HCT116 (cell line): ENCODE data around the gene KIAA0319L. TPM values are rescaled to one million over a fixed set of nuclear protein-coding genes. Genes with fewer than 3 reads are reported as not detected.

Source experiments
- ATAC-seq: fragments of 200-7000 bp; cut with Tn5 transposase; 2 replicates; pipeline ENCODE4 v1.9.1; 2020; ENCODE audit warnings: mild to moderate bottlenecking, moderate library complexity
- BruUV-seq: library from RNA; stranded (reverse); fragments of 400-500 nt; replicated peaks from 2 replicates; lab custom pipeline; 2021; lab: Mats Ljungman, UMichigan
- CTCF ChIA-PET: fragments of 300-600 bp; sonication (Branson Sonifier 250); formaldehyde crosslinking; loops from one replicate; lab custom pipeline; 2021; ENCODE audit warnings: antibody characterized with exemption; lab: Charles Lee
- POLR2A ChIA-PET: fragments of 300-600, 350-600 bp; sonication (Branson Sonifier 250); formaldehyde crosslinking; loops from one replicate; lab custom pipeline; 2021; ENCODE audit warnings: antibody characterized with exemption; lab: Charles Lee
- RAD21 ChIA-PET, 2 experiments: fragments of 300-600 bp; sonication (Branson Sonifier 250); formaldehyde crosslinking; loops; one replicate each; lab custom pipeline; 2023; ENCODE audit warnings: low total read pairs in 2 of 2; ENCODE audit not compliant: uncharacterized antibody in 2 of 2, unreplicated experiment in 2 of 2, low non-redundant PET in 1 of 2; lab: Charles Lee
- DNase-seq: peaks from one replicate; pipeline ENCODE4 v3.0.0-alpha.2; 2010; ENCODE audit warnings: low read depth, low spot score
- H2AFZ ChIP-seq: fragments of 200-600 bp; shearing (Covaris generic), sonication (generic); 2 replicates; pipeline ENCODE4 v1.6.1; 2017; ENCODE audit warnings: low read depth, mixed run types, mixed read lengths, antibody characterized with exemption, low read length; ENCODE audit not compliant: poor library complexity, severe bottlenecking
- H3K27ac ChIP-seq: 2 replicates; pipeline ENCODE4 v1.5.1; 2012; ENCODE audit warnings: low read depth, low read length
- H3K27me3 ChIP-seq: fragments of 200-600 bp; sonication (generic); 2 replicates; pipeline ENCODE4 v1.6.1; 2016; ENCODE audit warnings: mixed run types, low read length, mixed read lengths; ENCODE audit not compliant: insufficient read depth
- H3K36me3 ChIP-seq, 2 experiments: fragments of 200-500 bp in 1 of 2; fragments of 200-600 bp in 1 of 2; sonication (Bioruptor generic) in 1 of 2; sonication (generic) in 1 of 2; 2 replicates each; pipeline versions ENCODE4 v1.5.1 to v1.6.1; 2014 to 2016; ENCODE audit warnings: low read length in 2 of 2, inconsistent platforms in 1 of 2, mixed read lengths in 1 of 2, mixed run types in 1 of 2; ENCODE audit not compliant: insufficient read depth in 2 of 2, control insufficient read depth in 1 of 2
- H3K4me1 ChIP-seq, 2 experiments: fragments of 200-600 bp in 1 of 2; sonication (generic) in 1 of 2; 2 replicates each; pipeline versions ENCODE4 v1.5.1 to v1.6.1; 2012 to 2017; ENCODE audit warnings: low read length in 2 of 2, inconsistent platforms in 1 of 2, mild to moderate bottlenecking in 1 of 2, mixed read lengths in 1 of 2, mixed run types in 1 of 2, moderate library complexity in 1 of 2; ENCODE audit not compliant: insufficient read depth in 2 of 2, control insufficient read depth in 1 of 2
- H3K4me2 ChIP-seq: fragments of 200-600 bp; sonication (generic); 2 replicates; pipeline ENCODE4 v1.6.1; 2017; ENCODE audit warnings: mixed run types, low read length, mixed read lengths
- H3K4me3 ChIP-seq, 2 experiments: fragments of 200-600 bp in 1 of 2; sonication (generic) in 1 of 2; replicated peaks in 1 of 2; 2 replicates each; pipeline ENCODE4 v1.5.1; 2011 to 2016; ENCODE audit warnings: low read length in 2 of 2, control low read depth in 1 of 2, low read depth in 1 of 2, mild to moderate bottlenecking in 1 of 2, mixed read lengths in 1 of 2, mixed run types in 1 of 2
- H3K79me2 ChIP-seq: fragments of 200-600 bp; sonication (generic); 2 replicates; pipeline ENCODE4 v1.6.1; 2017; ENCODE audit warnings: mild to moderate bottlenecking, mixed run types, low read length, moderate library complexity, mixed read lengths; ENCODE audit not compliant: insufficient read depth
- H3K9ac ChIP-seq: fragments of 200-600 bp; sonication (generic); 2 replicates; pipeline ENCODE4 v1.6.1; 2016; ENCODE audit warnings: low read length, mixed read lengths
- H3K9me2 ChIP-seq: fragments of 200-600 bp; sonication (generic), shearing (Covaris generic); 2 replicates; pipeline ENCODE4 v1.6.1; 2017; ENCODE audit warnings: mixed run types, mild to moderate bottlenecking, moderate library complexity; ENCODE audit not compliant: insufficient read depth
- H3K9me3 ChIP-seq, 2 experiments: fragments of 200-500 bp in 1 of 2; fragments of 200-600 bp in 1 of 2; sonication (Bioruptor generic) in 1 of 2; sonication (generic) in 1 of 2; 2 replicates each; pipeline ENCODE4 v1.6.1; 2014 to 2017; ENCODE audit warnings: low read length in 2 of 2, mixed read lengths in 2 of 2, inconsistent platforms in 1 of 2, low read depth in 1 of 2, mild to moderate bottlenecking in 1 of 2, mixed run types in 1 of 2, moderate library complexity in 1 of 2; ENCODE audit not compliant: control insufficient read depth in 1 of 2, insufficient read depth in 1 of 2
- H4K20me1 ChIP-seq: fragments of 200-600 bp; sonication (generic), shearing (Covaris generic); 2 replicates; pipeline ENCODE4 v1.6.1; 2017; ENCODE audit warnings: mixed run types, mild to moderate bottlenecking, moderate library complexity; ENCODE audit not compliant: insufficient read depth
- ELF1 ChIP-seq: IDR thresholded peaks from 2 replicates; pipeline ENCODE4 v1.6.1; 2012; ENCODE audit warnings: low read depth, borderline replicate concordance
- FOSL1 ChIP-seq: IDR thresholded peaks from 2 replicates; pipeline ENCODE4 v1.6.1; 2012; ENCODE audit warnings: low read depth
- SP1 ChIP-seq: IDR thresholded peaks from 2 replicates; pipeline ENCODE4 v1.6.1; 2012; ENCODE audit warnings: low read depth
- TCF7L2 ChIP-seq: IDR thresholded peaks from 2 replicates; pipeline ENCODE4 v1.7.0; 2011; ENCODE audit warnings: borderline replicate concordance, inconsistent platforms; ENCODE audit not compliant: insufficient read depth, insufficient read length; ENCODE audit errors: extremely low read depth
- ZFX ChIP-seq: fragments of 450-650 bp; IDR thresholded peaks from 2 replicates; pipeline ENCODE4 v1.6.1; 2017
- ZNF274 ChIP-seq: fragments of 200-500 bp; sonication (Bioruptor generic); IDR thresholded peaks from 2 replicates; pipeline ENCODE4 v1.6.1; 2014; ENCODE audit warnings: mild to moderate bottlenecking, low read depth, low read length, inconsistent platforms
- intact Hi-C: fragments of 100-400 bp; cut with micrococcal nuclease; formaldehyde crosslinking; loops from 2 replicates; pipeline ENCODE4 v1.10.0; 2022
- total RNA-seq: library from RNA; stranded (reverse); gene quantifications from one replicate; pipeline ENCODE4 v1.2.1, GENCODE V29; 2021; ENCODE audit not compliant: unreplicated experiment
- TF ChIP-seq, protein P1 (sequence below), 3 experiments: fragments of 200-600 bp in 1 of 3; sonication (generic) in 1 of 3; IDR thresholded peaks in 2 of 3; conservative IDR thresholded peaks in 1 of 3; 2 replicates each; pipeline ENCODE4 v1.5.1; 2012 to 2017; ENCODE audit warnings: low read depth in 2 of 3, low read length in 2 of 3, antibody characterized with exemption in 1 of 3, borderline replicate concordance in 1 of 3, control low read depth in 1 of 3, mild to moderate bottlenecking in 1 of 3, mixed read lengths in 1 of 3, mixed run types in 1 of 3, moderate library complexity in 1 of 3; ENCODE audit not compliant: insufficient read depth in 1 of 3
- TF ChIP-seq, protein P2 (sequence below): IDR thresholded peaks from 2 replicates; pipeline ENCODE4 v1.6.1; 2011; ENCODE audit warnings: mild to moderate bottlenecking, low read length, moderate library complexity; ENCODE audit not compliant: insufficient replicate concordance; ENCODE audit errors: extremely low read depth
- TF ChIP-seq, protein P3 (sequence below): IDR thresholded peaks from 2 replicates; pipeline ENCODE4 v1.6.1; 2012
- TF ChIP-seq, protein P4 (sequence below): IDR thresholded peaks from 2 replicates; pipeline ENCODE4 v1.6.1; 2012; ENCODE audit warnings: low read depth
- TF ChIP-seq, protein P5 (sequence below): IDR thresholded peaks from 2 replicates; pipeline ENCODE4 v1.6.1; 2012

KIAA0319L gene
- total RNA-seq, 1 experiment from 2014 or later: 35.6 TPM

DNA sequence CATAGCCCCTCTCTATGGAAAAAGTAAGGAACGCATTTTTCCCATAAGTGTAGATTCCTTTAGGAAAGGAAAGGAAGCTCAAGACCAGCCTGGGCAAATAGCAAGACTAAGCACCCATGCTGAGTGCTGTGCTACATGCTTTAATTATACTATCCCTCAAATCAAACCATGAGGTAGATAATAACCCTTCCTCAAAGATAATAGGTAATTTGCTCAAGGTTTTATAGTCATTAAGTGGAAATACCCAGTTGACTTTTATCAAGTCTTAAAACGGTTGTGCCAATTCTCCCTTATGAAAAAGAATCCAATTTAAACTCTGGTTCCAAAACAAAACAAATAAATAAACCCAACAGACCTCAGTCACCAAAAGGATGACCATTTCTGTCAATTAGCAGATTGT lies 3.4 kb downstream of the KIAA0319L start:
- H3K79me2 ChIP-seq: peaks cover 32% of the 10 kb centered on the region
- H2AFZ ChIP-seq: no peak overlapping the region
- RAD21 ChIA-PET: no interaction called here
- peaks cover 10 to 14% of the 10 kb centered on the region in 2 experiments for H3K36me3 ChIP-seq
- no peak overlapping the region for H3K27ac ChIP-seq
- TF ChIP-seq FOSL1 (no peak), SP1 (no peak), ZFX (no peak), TCF7L2 (no peak), ELF1 (no peak), ZNF274 (no peak)
- TF ChIP-seq, protein P1, sequence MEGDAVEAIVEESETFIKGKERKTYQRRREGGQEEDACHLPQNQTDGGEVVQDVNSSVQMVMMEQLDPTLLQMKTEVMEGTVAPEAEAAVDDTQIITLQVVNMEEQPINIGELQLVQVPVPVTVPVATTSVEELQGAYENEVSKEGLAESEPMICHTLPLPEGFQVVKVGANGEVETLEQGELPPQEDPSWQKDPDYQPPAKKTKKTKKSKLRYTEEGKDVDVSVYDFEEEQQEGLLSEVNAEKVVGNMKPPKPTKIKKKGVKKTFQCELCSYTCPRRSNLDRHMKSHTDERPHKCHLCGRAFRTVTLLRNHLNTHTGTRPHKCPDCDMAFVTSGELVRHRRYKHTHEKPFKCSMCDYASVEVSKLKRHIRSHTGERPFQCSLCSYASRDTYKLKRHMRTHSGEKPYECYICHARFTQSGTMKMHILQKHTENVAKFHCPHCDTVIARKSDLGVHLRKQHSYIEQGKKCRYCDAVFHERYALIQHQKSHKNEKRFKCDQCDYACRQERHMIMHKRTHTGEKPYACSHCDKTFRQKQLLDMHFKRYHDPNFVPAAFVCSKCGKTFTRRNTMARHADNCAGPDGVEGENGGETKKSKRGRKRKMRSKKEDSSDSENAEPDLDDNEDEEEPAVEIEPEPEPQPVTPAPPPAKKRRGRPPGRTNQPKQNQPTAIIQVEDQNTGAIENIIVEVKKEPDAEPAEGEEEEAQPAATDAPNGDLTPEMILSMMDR (IDR thresholded peaks at IDR 0.05 in 2 of 3, conservative IDR thresholded peaks at IDR 0.05 in 1 of 3; ENCODE audit: borderline replicate concordance in 1 of 3, insufficient read depth in 1 of 3, low read depth in 2 of 3, low read length in 2 of 3): no peak
- TF ChIP-seq, protein P2, sequence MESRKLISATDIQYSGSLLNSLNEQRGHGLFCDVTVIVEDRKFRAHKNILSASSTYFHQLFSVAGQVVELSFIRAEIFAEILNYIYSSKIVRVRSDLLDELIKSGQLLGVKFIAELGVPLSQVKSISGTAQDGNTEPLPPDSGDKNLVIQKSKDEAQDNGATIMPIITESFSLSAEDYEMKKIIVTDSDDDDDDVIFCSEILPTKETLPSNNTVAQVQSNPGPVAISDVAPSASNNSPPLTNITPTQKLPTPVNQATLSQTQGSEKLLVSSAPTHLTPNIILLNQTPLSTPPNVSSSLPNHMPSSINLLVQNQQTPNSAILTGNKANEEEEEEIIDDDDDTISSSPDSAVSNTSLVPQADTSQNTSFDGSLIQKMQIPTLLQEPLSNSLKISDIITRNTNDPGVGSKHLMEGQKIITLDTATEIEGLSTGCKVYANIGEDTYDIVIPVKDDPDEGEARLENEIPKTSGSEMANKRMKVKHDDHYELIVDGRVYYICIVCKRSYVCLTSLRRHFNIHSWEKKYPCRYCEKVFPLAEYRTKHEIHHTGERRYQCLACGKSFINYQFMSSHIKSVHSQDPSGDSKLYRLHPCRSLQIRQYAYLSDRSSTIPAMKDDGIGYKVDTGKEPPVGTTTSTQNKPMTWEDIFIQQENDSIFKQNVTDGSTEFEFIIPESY: no peak
- TF ChIP-seq, protein P3, sequence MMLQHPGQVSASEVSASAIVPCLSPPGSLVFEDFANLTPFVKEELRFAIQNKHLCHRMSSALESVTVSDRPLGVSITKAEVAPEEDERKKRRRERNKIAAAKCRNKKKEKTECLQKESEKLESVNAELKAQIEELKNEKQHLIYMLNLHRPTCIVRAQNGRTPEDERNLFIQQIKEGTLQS: no peak
- TF ChIP-seq, protein P4, sequence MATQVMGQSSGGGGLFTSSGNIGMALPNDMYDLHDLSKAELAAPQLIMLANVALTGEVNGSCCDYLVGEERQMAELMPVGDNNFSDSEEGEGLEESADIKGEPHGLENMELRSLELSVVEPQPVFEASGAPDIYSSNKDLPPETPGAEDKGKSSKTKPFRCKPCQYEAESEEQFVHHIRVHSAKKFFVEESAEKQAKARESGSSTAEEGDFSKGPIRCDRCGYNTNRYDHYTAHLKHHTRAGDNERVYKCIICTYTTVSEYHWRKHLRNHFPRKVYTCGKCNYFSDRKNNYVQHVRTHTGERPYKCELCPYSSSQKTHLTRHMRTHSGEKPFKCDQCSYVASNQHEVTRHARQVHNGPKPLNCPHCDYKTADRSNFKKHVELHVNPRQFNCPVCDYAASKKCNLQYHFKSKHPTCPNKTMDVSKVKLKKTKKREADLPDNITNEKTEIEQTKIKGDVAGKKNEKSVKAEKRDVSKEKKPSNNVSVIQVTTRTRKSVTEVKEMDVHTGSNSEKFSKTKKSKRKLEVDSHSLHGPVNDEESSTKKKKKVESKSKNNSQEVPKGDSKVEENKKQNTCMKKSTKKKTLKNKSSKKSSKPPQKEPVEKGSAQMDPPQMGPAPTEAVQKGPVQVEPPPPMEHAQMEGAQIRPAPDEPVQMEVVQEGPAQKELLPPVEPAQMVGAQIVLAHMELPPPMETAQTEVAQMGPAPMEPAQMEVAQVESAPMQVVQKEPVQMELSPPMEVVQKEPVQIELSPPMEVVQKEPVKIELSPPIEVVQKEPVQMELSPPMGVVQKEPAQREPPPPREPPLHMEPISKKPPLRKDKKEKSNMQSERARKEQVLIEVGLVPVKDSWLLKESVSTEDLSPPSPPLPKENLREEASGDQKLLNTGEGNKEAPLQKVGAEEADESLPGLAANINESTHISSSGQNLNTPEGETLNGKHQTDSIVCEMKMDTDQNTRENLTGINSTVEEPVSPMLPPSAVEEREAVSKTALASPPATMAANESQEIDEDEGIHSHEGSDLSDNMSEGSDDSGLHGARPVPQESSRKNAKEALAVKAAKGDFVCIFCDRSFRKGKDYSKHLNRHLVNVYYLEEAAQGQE: no peak
- TF ChIP-seq, protein P5, sequence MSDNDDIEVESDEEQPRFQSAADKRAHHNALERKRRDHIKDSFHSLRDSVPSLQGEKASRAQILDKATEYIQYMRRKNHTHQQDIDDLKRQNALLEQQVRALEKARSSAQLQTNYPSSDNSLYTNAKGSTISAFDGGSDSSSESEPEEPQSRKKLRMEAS: no peak
- ATAC-seq (no peak), DNase-seq (no peak)
- H3K9me2 ChIP-seq: no peaks in the 10 kb centered on the region
- POLR2A ChIA-PET: no interaction called here
- H3K9ac ChIP-seq: no peak overlapping the region
- H3K4me3 ChIP-seq: no peak overlapping the region
- no peaks in the 10 kb centered on the region; the same call in 1 of the 2 replicates for H4K20me1 ChIP-seq
- no TSS peak for BruUV-seq
- H3K4me1 ChIP-seq: peaks cover 8 to 17% of the 10 kb centered on the region in 2 experiments; a peak in 3 of 4 replicates
- intact Hi-C loops: no loop called here
- CTCF ChIA-PET: no interaction called here
- no peaks in the 10 kb centered on the region for H3K27me3 ChIP-seq
- H3K9me3 ChIP-seq: no peaks in the 10 kb centered on the region
- no peak overlapping the region for H3K4me2 ChIP-seq
